Measurements from ENCODE around the gene PHF21B.
"Not testable (repeated sequence)": the region's sequence is repeated elsewhere in the genome, so short reads cannot be mapped to it uniquely, and the experiment has no call there.

The PHF21B gene

GRCh38 chr22:44986926-44987325 is 22.9 kb downstream of the PHF21B start:
- no peak for FAIRE-seq

GRCh38 chr22:44985906-44986527 is 23.8 kb downstream of the PHF21B start:
- FAIRE-seq = no peak

DNA sequence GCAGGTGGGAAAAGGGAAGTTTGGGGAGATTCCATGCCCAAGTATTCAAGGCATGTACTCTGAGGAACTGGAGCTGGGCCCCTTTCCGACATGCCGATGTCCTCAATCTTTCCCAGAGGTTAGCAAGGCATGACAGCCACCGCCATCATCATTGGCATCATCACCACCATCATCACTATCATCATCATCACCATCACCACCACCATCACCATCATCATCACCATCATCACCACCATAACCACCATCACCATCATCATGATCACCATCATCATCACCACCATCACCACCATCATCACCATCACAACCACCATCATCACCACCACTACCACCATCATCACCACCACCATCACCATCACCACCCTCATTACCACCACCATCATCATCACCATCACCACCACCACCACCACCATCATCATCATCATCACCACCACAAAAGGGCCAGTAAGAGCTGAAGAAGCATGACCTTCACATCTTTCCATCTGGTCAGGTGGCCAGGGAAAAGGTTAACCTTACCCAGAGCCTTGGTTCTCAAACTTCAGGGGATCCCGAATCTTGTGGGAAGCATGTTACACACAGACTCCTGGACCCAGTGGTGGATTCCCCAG is 25.8 kb downstream of the PHF21B start:
- FAIRE-seq = no peak

- FAIRE-seq = no peak
Observed at GRCh38 chr22:44982445-44982844, 27.4 kb downstream of the PHF21B start.

- FAIRE-seq = no peak
Observed at GRCh38 chr22:44981857-44982256, 27.9 kb downstream of the PHF21B start.

DNA sequence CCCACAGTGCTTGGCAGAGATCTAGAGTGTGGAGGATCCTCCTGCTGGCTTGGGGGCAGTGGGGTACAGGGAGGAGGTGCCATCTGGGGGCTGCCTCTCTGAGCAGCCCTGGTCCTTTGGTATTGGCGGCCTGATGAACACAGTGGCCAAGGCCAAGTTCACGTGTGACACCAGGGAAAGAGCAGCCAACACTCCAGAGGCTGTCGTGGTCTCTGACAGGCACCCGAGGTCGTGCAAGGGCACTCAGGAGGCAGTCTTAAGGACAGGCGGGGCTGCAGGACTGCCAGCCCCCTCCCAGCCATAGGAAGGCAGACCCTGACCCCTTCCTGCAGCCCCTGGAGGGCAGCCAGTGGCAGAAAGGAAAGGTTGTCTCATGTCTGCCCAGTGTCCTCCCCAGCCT is 30.7 kb downstream of the PHF21B start:
- no peak for FAIRE-seq

- no peak for FAIRE-seq
Observed at GRCh38 chr22:44975427-44976262, 34.2 kb downstream of the PHF21B start.

- no peak for FAIRE-seq
Observed at GRCh38 chr22:44974454-44974853, 35.4 kb downstream of the PHF21B start.

GRCh38 chr22:44973829-44974228 is 36.0 kb downstream of the PHF21B start:
- FAIRE-seq = no peak

- FAIRE-seq = no peak
Observed at GRCh38 chr22:44972363-44973083, 37.3 kb downstream of the PHF21B start.

GRCh38 chr22:44971651-44972362 is 38.0 kb downstream of the PHF21B start:
- FAIRE-seq = no peak

GRCh38 chr22:44970291-44970690 is 39.5 kb downstream of the PHF21B start:
- FAIRE-seq = no peak

DNA sequence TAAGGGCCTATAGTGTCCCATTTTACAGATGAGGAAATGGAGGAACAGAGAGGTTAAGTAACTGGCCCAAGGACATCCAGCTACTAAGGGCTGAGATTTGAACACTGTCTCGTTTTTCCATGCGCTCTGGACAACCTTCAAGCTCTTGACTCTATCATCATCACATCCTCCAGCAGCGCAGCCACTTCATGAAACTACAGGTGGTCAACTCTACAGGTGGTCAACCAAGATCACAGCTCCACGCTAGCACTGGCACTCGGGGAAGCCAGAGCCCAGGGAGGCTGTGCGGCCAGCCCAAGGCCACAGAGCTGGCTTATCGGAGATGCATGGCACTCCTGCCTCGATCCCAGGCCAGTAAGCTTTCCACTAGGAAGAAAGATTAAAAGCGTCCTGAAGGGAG is 40.0 kb downstream of the PHF21B start:
- no peak for FAIRE-seq

DNA sequence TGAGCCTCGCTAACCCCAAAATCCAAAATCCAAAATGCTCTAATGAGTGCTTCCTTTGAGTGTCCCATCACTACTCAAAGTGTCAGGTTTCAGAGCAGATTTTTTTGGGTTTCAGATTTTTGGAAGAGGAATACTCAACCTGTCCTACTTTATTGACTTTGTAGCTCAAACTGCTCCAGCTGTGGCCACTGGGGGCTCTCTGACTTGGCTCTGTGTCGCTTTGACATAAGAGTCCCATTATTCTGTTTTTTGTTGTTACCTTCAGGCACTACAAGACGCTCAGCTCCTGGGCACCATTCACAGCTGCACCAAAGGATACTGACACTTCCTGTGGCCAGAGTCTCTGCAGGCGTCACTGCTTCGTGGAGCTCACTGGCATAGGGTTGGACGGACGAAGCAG is 41.1 kb downstream of the PHF21B start:
- FAIRE-seq = no peak

DNA sequence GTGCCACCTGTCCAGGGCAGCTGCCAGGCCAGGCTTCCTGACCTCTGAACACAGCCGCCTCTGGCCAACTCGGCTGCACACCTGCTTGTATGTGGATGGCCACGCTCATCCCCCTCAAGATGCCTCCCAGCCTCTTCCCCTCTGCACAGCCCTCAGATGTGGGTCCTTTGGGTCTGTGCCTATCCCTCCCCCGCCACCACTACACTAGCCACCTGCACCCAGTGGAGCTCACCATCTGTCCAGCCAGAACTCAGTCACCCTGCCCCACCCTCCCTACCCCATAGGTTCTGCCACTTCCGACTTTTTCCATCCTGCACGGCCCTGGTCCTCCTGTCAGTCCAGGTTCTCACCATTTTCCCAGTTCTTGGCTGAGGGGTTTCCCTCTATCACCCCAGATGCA is 44.6 kb downstream of the PHF21B start:
- no peak for FAIRE-seq

GRCh38 chr22:44964722-44965078 is 45.1 kb downstream of the PHF21B start:
- no peak for FAIRE-seq

DNA sequence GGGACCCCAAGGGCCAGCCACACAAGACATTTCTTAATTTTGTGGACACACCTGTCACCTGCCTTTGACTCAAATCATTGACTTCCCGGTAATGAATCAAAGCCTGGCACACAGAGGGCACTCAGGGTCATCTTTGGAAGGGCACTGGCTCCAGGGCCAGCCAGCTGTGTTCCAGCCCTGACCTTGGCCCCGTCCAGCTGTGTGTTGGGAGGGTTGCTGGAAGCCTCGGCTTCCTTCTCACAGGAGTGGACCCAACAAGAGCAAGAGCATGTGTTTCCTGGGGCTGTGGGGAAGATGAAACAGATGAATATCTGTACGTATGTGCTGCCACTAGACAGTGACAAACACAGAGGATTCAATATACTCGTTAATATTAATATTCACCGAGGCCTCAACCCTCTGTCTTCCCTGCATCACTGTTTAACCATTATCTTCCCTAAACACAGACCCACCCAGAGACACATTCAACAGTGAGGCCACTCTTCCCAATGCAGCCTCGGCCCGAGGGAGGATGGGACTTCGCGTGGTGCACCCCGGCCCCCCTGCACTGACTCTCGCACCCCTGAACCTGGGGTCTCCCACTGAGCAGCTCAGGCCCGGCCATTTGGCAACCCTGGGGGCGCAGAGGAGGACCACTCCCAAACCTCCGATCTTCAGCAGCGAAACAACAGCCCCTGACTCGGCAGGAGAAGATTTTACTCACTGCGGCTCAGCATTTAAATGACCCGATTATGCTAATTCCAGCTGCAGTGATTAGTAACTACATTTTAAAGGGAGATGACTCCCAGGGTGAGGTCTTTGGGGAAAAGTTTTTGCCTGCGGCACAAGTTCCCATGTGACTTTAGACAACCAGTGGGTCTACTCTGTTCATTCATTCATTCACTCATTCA is 45.7 kb downstream of the PHF21B start:
- FAIRE-seq = no peak

GRCh38 chr22:44962741-44963454 is 46.9 kb downstream of the PHF21B start:
- no peak for FAIRE-seq

DNA sequence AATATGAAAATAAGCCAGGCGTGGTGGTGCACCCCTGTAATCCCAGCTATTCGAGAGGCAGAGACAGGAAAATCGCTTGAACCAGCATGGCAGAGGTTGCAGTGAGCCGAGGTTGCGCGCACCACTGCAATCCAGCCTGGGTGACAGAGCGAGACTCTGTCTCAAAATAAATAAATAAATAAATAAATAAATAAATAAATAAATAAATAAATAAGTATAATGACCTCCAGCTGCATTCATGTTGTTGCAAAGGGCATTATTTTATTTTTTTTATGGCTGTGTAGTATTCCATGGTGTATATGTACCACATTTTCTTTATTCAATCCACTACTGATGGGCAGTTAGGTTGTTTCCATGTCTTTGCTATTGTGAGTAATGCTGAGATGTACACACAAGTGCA is 48.1 kb downstream of the PHF21B start:
- FAIRE-seq = not testable (repeated sequence)

- FAIRE-seq = no peak
Observed at GRCh38 chr22:44956840-44957767, 52.7 kb downstream of the PHF21B start.

Measured in TTC549 (cell line).